GM18520 (cell line): ENCODE results near the gene SLC25A1.
A peak's percentile ranks its signal among the peaks of the same experiment; 100 is the strongest.

Experiments used
- ATAC-seq: cut with Tn5 transposase; IDR thresholded peaks from one replicate; pipeline ENCODE4 v1.9.1; 2021; ENCODE audit not compliant: unreplicated experiment

Gene SLC25A1

DNA sequence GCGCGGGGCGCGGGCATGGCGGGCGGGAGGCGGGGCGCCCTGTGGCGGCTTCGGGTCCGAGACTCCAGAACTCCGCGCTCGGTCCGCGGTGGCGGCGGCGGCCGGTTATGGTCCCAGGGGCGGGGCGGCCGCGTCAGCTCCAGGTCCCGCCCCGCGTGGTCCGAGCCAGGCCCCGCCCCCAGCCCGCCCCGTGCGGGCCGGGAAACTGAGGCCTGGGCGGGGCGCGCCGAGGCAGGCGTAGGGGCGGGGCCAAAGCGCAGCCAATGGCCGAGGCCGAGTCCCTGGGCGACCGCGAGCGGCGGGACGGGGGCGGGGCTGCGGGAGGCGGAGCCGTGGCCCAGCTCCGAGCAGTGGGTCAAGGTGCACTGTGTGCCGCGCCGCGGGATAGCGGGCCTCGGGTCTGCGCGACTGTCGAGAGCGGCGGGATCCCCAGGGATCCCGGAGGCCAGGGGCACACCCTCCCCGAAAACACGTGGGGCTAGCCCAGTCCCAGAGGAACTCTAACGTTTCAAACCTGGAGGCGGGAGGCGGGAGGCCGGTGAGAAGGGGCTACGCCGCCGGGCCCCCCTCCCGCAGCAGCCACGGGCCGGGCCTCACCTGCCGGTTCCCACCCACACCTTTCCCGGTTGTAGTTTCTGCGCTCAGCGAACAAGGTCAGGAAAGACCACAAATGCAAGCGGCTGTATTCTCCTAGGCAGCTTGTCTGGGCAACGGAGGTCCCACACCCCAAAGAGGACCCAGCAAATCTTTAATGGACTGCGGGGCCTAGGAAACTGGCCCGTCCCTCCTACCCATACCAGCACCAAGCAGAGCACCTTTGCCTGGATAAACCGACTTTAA, at the start of gene SLC25A1:
Gene SLC25A1, minus strand, starts transcription at position 80 of the 840 bp plus-strand sequence. Its CDS starts 63 bp downstream, at position 17.
- ATAC-seq: peak; percentile 65

- ATAC-seq: no peak
These were observed 49.6 kb upstream of the SLC25A1 start for GRCh38 chr22:19228179-19228578.

GRCh38 chr22:19226428-19226827, 47.9 kb upstream of the SLC25A1 start:
- ATAC-seq: no peak

GRCh38 chr22:19225560-19225959, 47.0 kb upstream of the SLC25A1 start:
- ATAC-seq: no peak

- ATAC-seq: no peak
These were observed 46.4 kb upstream of the SLC25A1 start for GRCh38 chr22:19224985-19225384.

GRCh38 chr22:19224557-19224956, 46.0 kb upstream of the SLC25A1 start:
- no peak for ATAC-seq

GRCh38 chr22:19223617-19224016, 45.1 kb upstream of the SLC25A1 start:
- no peak for ATAC-seq

- ATAC-seq: no peak
These were observed 44.6 kb upstream of the SLC25A1 start for GRCh38 chr22:19223110-19223509.

GRCh38 chr22:19222242-19223005, 43.9 kb upstream of the SLC25A1 start:
- ATAC-seq: no peak

GRCh38 chr22:19220867-19221266, 42.3 kb upstream of the SLC25A1 start:
- no peak for ATAC-seq

DNA sequence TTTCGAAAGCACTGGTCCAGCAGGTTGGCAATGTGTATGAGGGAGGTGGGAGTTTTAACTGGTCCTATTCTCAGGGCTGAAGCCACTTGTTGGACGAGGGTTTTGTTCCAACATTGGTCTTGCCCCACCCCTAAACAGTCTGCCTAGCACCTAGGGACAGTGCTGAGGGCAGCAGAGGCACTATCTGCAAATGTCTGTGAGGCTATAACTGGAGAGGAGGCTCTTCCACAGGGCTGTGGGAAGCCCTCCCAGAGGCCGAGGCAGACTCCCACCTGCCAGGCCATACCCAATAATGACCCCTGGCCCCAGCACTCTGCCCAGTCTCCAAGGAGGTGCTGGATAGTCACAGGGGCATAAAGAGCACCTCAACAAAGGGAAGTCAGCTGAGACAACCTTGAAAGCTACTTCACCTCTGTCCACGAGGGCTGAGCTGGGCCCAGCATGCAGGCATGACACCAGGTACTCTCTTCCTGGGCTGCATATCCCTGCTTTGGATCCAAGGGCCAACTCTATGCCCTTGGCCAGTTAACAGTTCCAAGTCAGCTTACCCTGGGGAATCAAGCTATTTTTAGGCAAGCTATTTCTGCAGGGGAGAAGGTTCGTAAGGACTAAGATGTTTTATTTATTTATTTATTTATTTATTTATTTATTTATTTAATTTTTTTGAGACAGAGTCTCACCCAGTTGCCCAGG, 40.2 kb upstream of the SLC25A1 start:
- ATAC-seq: no peak

- no peak for ATAC-seq
These were observed 38.0 kb upstream of the SLC25A1 start for GRCh38 chr22:19216579-19216978.

DNA sequence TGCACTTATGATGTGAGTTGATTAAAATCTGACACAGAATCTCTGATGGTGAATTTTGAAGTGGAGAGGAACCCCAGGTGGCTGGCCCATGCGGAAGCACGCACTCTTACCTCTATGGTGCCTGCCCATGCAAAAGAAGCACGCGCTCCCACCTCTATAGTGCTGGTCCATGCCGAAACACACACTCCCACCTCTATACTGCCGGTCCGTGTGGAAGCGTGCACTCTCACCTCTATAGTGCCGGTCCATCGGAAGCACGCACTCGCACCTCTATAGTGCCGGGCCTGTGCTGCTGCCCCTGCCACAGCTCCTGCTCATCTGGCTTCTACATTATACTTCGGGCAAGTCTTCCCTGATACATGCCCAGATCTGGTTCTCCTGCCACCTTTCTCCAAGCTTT, 36.8 kb upstream of the SLC25A1 start:
- ATAC-seq: no peak

DNA sequence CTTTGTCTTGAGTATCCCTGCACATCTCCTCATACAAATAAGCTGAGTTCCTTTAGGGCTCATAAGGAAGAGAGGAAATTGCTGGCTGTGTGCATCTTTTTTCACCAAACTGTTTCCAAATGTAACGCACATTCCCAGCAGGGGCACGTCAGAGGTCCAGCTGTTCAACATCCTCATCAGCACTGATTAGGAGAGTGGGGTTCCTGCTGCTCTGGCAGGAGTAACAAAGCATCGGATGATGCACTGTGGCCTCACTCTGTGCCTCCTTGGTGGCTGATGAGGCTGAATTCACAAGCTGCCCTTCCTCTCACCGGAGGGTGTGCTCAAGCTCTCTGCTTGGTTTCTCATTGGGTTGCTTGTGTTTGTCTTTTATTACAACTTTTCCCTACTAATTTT, 35.5 kb upstream of the SLC25A1 start:
- no peak for ATAC-seq

DNA sequence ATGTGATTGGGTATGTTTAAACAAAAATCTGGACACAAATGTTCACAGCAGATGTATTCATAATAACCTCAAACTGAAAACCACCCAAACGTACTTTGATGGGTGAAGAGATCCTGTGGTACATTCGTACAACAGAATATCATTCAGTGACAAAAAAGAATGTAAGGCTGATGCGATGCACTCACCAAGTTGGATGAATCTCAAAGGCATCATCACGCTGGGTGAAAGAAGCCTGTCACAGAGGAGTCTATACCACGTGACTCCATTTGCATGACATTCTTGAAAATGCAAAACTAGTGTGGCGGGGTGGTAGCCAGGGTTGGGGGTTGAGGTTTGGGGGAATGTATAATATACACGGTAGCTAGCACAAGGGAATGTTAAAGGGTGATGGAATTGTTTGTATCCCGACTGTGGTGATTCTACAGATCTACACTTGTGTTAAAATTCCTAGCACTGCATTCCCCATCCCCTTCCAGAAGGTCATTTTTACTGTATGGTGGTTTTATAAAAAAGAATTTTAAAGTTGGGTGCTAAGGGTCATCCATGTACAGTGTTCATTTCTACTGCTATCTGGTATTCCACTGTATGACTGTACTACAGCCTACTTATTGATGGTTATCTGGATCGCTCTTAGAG, 35.0 kb upstream of the SLC25A1 start:
- ATAC-seq: no peak

GRCh38 chr22:19213001-19213400, 34.5 kb upstream of the SLC25A1 start:
- ATAC-seq: no peak

- no peak for ATAC-seq
These were observed 33.9 kb upstream of the SLC25A1 start for GRCh38 chr22:19212302-19212870.

- no peak for ATAC-seq
These were observed 31.7 kb upstream of the SLC25A1 start for GRCh38 chr22:19210188-19210587.

GRCh38 chr22:19208287-19208847, 29.8 kb upstream of the SLC25A1 start:
- ATAC-seq: no peak

GRCh38 chr22:19207884-19208283, 29.3 kb upstream of the SLC25A1 start:
- no peak for ATAC-seq
